NCI-H1417 (cell line): Measurements from ENCODE around the gene DNM3.
"Not testable (repeated sequence)": the region's sequence is repeated elsewhere in the genome, so short reads cannot be mapped to it uniquely, and the experiment has no call there.

Experiments
- DNase-seq, 3 experiments: peaks; one replicate each; lab custom pipeline; 2025; lab: John Stamatoyannopoulos, UW

Gene DNM3

DNA sequence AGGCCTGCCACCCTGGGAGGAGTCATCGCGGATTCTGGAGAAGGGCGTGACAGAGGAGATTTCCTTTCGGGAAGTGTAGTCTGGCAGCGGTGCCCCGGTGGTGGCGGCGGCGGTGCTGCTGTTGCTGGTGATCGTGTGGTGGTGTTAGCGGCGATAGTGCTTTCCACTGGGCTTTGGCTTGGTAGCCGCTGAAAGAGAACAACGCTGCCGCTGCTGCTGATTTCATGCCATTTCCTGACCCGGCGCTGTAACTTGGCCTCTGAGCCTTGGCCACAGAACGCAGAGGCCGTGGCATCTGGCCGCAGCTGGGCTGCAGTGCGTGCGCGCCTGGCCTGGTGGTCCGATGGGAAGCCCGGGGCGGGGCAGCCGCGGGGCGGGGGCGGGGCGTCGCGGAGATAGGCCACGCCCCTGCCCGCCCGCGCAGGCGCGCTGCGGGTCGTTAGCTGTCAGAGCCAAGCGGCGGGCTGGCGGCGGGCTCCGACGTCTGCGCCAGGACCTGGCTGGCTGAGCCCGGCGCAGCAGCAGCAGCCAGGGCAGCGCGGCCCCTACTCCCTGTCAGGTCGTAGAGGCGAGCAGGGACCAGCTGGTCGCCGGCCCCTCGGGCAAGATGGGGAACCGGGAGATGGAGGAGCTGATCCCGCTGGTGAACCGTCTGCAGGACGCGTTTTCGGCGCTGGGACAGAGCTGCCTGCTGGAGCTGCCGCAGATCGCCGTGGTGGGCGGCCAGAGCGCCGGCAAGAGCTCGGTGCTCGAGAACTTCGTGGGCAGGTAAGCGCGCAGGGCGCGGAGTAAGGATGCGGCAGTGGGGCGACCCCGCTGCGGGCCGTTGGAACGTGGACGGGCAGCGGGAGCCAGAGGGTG lies at the start of gene DNM3:
Gene DNM3, plus strand, starts transcription at position 449 of the 861 bp plus-strand sequence. Its CDS starts 159 bp downstream, at position 608.
- peak; percentile 87 to 95 (median 88) for DNase-seq

DNA sequence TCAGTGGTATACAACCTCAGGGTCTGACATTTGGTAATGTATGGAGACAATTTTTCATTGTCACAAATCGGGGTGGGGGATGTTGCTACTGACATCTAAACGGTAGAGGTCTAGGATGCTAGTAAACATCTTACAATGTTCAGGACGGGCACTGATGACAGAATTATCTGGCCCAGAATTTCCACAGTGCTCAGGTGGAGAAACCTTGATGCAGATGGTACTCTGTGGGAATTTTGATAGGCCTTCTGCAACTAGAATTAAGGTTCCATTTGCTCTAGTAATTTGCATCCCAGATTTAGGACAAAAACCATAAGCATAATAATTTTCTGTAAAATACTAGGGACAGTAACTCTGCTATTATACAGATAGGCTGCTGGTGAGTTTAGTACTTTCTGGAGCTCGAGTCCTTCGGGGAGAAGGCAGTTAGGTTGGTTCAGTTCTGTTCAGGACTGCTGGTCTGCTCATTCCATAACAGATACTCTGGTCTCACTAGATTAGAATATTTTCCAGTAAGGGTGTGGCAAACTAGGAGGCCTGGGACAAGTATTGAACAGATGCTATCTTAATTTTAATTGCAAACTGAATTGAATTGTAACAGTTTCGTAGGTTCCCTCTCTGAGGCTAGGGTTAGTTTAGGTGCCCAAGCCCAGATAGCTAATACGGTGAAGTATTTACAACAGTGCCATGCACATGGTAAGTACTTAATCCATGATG lies 48.5 kb upstream of the DNM3 start:
- DNase-seq = no peak

DNA sequence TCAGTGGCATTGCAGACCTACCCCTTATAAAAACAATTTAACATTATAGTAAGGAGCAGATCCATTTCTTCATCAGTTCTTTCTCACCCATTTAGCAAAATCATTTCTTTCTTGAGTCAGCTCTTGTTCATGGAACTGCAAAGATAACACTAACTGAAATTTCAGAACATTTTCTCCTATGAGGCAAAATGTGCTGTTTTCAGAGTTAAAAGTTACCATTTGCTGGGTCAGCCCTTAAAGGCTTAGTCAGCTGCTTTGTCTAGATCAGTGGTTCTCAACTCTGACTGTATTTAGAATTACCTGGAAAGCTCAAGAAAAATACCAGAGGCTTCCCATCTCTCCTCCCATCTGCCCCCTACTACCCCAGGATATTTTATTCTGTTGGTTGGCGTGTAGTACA lies 47.7 kb upstream of the DNM3 start:
- DNase-seq = no peak

DNA sequence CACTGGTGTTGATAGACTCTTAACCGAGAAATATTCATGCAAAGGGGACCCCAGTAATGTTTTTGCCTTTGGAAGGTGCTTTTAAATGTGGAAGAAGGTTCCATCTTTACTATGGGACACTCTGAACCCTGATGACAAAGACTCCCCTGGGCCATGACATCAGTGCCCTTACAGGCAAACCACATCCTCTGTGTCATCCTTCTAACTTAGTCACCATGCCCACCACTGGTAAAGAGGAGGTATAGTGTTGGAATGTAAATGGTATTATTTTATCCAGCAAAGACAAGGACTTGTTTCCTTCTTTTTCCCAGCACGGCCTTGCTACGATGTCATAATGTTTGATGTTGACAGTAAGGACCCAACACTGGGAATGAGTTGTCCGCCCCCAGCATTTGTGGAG lies 47.2 kb upstream of the DNM3 start:
- no peak for DNase-seq

DNA sequence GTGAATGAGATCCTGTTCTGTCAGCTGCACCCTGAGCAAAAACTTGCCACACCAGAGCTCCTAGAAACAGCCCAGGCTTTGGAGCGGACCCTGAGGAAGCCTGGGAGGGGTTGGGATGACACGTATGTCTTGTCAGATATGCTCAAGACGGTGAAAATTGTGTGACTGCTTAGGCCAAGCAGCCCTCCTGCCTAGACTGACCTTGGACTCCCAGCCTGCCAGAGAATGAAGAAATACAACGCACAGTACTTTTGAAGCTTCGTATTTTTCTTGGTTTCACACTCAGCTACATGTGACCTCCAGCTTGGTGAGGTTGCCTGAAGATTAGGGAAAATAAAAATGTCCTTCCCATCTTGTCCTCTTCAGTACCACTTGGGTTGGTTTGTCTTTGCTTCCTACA lies 44.7 kb upstream of the DNM3 start:
- no peak for DNase-seq

DNA sequence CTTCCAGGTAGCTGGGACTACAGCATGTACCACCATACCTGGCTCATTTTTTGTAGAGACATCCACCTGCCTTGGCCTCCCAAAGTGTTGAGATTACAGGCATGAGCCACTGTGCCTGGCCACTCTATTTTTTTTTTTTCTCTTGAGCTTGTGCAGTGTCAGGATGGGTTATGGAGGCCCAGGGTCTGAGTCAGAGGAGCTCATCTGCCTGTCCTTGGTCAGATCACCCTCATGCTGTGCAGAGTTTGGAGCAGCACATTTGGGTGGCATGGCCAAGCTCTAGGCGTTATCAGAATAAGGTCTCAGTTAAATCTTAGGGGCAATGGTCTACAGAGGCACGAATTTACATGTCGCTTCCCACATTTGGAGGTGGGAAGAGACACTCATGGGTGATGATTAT lies 43.0 kb upstream of the DNM3 start:
- DNase-seq = no peak

DNA sequence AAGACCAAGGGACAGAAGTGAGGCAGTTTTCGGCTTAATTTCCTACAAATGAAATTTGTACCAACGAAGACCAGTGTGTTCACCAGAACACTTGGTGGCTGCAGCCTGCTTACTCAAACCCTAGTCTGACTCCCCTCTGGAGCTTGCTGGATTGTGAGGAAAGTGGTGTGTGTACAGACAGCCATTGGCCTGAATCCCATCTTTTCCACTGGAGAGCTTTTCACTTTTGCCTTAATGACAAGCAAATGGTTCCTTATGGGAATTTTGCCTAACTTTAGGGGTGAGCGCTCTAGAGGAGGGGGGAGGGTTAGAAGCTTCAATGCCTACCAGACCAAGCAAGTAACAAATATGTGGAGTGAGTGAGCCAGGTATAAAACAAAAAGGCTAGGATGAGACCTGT lies 42.5 kb upstream of the DNM3 start:
- DNase-seq = no peak

DNA sequence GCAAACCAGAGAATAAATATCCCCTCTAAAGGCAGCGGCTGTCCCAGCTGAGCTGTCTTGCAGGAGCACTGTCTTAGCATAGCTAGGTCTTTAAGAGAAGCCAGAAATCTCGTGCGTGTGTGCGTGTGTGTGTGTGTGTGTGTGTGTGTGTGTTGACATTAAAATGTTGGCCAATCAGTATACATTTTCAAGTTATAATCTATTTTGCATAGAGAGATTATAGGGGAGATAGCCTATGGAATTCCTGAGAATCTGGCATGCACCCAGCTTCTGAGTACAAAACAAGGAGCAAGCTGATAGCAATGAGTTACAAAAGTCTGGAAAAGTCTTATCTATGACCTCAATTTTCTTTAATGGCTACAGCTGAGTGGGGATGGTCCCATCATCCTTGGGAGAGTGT lies 42.1 kb upstream of the DNM3 start:
- no peak for DNase-seq

DNA sequence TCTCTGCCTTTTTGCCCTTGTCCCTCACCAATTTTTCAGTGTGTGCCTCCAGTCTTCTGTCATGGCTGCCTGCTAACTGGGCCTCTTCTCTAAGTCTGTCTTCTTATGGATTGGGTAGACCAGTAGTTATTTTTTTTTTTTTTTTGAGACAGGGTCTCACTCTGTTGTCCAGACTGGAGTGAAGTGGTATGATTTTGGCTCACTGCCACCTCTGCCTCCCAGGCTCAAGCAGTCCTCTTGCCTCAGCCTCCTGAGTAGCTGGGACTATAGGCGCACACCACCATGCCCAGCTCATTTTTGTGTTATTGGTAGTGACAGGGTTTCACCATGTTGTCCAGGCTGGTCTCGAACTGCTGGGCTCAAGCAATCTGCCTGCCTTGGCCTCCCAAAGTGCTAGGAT lies 41.6 kb upstream of the DNM3 start:
- DNase-seq = not testable (repeated sequence)

DNA sequence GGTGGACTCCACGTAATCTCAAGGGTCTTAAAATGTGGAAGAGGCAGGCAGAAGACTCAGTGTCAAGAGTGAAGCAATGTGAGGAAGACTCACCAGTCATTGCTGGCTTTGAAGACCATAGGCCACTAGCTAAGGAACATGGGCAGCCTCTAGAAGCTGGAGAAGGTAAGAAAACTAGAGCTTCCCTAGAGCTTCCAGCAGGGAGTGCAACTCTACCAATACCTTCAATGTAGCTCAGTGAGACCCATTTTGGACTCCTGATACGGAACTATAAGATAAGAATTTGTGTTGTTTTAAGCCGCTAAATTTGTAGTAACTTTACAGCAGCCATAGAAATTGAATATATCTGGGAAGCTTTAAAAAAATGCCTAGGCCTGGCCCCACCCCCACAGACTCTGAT lies 41.0 kb upstream of the DNM3 start:
- DNase-seq = peak in 1 of 3 experiments; percentile 13

DNA sequence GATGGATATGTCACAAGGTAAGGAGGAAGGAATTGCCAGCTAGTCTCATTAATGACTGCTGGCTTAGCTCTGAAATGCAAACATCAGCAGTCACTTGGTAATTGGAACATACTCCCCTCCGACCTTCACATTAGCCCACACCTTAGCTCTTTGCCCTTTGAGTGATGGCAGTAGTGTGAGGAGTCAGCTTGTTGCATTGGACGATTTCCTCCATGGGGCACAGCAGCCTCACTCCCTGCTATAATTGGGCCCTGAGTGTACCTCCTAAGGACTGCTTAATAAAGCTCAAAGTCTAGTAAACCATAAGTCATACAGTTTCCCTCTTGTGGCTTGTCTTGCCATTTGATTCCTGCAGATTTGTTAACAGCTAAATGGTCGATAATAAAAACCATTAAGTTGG lies 40.4 kb upstream of the DNM3 start:
- no peak for DNase-seq

DNA sequence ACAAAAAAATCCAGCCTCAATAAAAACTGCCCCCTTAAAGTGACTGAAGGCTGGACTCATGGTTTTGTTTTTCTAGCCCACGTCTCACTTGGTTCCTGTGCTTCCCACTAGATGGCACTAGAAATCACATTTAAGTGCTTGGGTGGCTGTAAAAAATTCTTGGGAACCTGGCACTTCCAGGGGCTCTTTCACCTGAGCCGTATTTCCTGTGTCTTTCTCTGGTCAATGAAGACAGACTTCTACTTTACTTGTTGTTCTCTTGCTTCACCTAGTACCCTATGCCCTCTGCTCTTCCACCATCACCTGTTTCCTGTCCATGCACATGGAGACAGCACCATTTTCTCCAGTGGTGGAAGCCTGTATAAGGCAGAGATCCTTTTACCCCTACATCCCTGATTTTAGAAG lies 39.8 kb upstream of the DNM3 start:
- DNase-seq = peak; percentile 41 to 74 (median 68)

DNA sequence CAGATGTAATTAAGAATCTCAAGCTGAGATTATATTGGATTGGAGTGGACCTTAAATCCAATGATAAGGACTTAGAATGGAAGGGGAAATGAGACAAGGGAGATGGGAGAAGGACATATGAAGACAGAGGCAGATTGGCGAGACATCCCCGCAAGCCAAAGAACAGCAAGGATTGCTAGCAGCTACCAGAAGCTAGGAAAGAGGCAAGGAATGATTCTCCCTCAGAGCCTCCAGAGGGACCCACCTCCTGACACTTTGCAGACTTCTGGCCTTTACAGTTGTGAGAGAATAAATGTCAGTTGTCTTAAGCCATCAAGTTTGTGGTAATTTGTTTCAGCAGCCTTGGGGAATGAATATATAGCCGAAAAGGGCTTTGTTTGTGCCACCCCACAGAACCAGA lies 39.1 kb upstream of the DNM3 start:
- DNase-seq = no peak

DNA sequence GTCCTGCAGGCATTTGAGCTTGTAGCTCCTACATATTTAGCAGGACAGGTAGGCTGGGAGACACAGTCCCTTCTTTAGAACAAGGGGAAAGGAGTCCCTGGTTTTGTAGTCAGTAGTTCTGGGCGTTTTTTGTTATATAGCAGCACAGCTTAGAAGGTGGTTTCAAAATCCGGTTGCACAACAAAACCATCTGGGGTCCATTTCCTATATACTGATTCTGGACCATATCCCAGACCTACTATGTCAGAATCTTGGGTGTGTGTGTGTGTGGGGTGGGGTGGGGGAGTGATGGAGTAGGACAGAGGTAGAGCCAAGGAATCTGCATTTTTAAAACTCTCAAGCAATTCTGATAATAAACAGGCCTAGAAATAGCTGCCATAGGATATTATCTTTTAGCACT lies 38.3 kb upstream of the DNM3 start:
- DNase-seq = no peak

DNA sequence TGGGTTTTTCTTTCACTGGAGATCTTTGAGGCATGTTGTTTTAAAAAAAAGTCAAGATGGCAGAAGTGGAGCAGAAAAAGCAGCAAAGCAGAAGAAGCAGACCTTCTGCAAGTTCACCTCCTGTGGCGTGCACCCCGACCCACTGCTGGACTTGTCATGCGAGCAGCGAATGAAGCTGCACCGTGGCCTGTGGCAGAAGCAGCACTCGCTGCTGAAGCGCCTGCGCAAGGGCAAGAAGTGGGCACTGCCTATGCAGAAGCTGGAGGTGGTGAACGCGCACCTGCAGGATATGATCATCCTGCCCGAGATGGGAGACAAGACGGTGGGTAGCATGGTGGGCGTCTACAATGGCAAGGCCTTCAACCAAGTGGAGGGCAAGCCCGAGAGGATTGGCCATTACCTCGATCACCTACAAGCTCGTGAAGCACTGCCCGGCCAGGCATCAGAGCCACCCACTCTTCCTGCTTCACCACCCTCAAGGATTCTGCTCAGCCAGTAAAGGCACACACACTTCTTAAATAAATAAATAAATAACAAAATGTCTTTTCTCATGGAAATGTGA lies 37.8 kb upstream of the DNM3 start:
- DNase-seq = no peak

DNA sequence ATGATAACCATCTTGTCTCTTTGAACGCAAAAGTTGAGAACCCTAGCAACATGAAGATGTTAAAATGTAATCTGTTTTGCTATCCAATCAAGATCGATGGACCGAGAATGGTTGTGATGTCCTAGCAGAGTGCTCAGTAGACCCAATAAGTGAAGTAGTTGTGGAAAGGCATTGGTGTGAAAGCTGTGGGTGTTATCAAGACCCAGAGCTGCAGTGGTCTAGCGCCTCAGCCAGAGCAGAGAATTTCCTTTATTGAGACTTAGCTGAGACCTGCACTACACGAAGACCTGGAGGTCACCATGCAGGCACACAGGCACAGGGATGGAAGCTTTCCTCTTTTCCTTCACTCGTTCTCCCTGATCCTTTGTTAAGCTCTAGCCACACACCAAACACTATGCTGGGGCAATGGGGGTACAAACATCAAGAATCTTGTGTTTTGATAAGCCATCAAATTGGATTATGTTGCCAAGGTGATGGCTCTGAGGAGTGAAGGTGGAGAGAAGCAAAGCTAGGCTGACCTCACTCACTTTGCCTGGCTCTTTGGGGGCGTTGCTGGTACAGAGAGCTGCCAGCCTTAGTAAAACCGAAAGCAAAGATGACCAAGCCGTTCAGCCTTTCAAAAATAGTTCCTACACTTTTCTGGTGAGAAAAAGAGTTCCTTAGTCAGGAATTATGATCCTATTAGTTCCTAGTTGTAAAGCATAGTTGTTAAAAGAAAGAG lies 35.7 kb upstream of the DNM3 start:
- DNase-seq = no peak

DNA sequence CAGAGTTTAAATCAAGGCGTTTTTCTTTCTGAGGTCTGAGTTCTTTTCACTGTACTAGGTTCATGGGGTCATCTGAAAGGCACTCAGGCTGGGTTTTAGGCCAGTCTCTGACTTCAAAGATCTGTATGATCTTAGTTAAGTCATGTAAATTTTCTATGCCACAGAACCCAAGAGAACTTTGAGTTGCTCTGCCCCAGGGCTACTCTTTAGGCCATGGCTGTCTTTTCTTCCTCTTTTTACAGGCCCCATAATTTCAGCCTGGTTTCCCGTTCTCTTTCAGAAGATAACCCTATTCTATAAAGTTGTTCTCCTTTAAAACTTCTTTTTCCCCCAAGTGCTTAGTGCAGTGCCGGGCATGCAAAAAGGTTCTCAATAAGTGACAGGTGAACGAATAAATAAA lies 33.7 kb upstream of the DNM3 start:
- DNase-seq = no peak

DNA sequence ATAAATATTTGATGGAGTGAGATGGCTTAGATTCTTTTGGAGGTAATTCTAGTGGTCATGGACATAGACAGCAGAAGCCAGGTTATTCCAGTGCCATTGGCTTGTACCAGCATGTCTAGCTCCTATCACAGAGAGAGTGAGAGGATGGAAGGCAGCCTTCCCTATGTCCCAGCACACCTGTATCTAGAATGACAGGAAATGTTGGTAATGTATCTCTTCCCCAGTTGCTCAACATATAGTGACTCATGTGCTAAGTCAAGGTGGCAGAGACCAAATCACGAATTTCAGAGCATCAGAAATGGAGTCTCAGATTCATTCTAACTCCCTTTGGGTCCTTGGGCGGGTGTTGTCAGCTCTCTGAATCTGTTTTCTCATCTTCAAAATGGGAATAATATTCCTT lies 31.5 kb upstream of the DNM3 start:
- no peak for DNase-seq

DNA sequence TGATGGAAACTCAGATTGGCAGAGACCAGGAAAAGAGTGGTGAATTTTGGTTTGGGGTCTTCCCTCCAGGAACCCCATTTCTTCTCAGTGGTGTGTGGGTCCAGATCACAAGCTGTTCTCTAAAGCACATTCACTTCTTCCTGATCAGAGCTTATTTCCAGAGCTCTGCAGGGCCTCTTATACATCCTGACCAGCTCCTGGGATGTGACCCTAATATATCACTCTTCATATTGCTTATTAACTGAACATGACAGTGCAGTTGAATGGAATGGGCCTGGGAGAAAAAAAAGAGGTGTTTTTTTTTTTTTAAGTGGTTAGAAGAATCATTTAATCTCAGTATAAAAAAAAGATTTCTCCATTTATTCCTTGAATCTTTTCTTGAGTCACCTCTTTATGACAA lies 29.6 kb upstream of the DNM3 start:
- no peak for DNase-seq

DNA sequence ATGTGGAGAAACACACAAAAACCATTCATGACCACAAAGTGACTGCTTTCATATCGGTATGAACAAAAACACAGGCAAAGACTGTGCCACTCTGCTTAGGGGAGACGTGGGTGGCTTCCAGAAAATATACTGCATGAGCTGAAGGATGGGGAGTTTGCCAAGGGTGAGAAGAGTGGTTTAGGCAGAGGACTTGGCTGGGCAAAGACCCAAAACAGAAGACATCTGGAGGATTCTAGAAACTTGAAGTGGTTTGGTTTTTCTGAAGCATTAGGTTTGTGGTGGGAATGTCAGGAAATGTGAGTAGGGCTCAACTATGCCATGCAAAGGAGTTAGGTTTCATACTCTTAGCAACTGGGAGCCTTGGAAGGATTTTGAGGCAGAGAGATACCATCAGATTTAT lies 26.6 kb upstream of the DNM3 start:
- DNase-seq = no peak

DNA sequence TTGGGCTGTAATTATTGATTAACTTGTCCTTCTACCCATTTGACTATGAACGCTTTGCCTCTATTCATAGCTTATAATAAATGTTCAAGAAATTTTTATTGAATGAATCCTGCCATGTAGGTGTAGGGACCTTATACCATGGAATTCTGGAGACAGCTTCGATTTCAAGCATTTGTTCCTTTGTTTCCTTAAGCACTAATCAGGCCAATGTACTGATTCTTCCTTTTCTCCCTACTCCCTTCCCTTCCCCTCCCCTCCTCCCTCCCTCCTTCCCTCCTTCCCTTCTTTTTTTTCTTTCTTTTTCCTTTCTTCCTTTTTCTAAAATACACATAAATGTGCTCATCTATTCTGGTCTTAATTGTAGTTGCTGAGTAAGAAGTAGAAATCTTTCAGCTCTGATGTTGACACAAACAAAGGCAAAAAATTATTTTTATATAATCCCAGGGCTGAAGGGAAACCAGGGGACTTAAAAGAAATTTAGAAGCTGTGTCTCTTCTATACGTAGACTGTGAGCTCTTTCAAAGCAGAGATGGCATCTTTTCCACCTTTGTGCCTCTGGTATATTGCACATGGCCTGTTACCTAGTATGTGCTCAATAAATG lies 24.9 kb upstream of the DNM3 start:
- no peak for DNase-seq
